ENCODE data around the gene ALDH16A1.

Gene ALDH16A1

GRCh38 chr19:49506575-49507105 lies 53.6 kb downstream of the ALDH16A1 start:
- no peak overlapping the region for H3K4me3 ChIP-seq (ENCODE audit: low read depth, low read length)
- no peak for DNase-seq (ENCODE audit: low read depth)
- TF ChIP-seq CTCF (IDR thresholded peaks at IDR 0.05; ENCODE audit: low read depth, low read length, missing control alignments), result peak; percentile 87

- DNase-seq (ENCODE audit: low read depth), result no peak
- no peak overlapping the region for H3K4me3 ChIP-seq (ENCODE audit: low read depth, low read length)
- no peak for TF ChIP-seq CTCF (IDR thresholded peaks at IDR 0.05; ENCODE audit: low read depth, low read length, missing control alignments)
Measured at GRCh38 chr19:49507803-49508494, 54.9 kb downstream of the ALDH16A1 start.

GRCh38 chr19:49512970-49513745 lies 60.1 kb downstream of the ALDH16A1 start:
- TF ChIP-seq CTCF (IDR thresholded peaks at IDR 0.05; ENCODE audit: low read depth, low read length, missing control alignments), result no peak
- no peak for DNase-seq (ENCODE audit: low read depth)
- H3K4me3 ChIP-seq (ENCODE audit: low read depth, low read length), result peak overlapping the region; percentile 25; the same call in 1 of the 2 replicates

- no peak overlapping the region for H3K4me3 ChIP-seq (ENCODE audit: low read depth, low read length)
- no peak for DNase-seq (ENCODE audit: low read depth)
- TF ChIP-seq CTCF (IDR thresholded peaks at IDR 0.05; ENCODE audit: low read depth, low read length, missing control alignments), result no peak
Measured at GRCh38 chr19:49513746-49514118, 60.7 kb downstream of the ALDH16A1 start.

- DNase-seq (ENCODE audit: low read depth), result no peak
- no peak overlapping the region for H3K4me3 ChIP-seq (ENCODE audit: low read depth, low read length)
- TF ChIP-seq CTCF (IDR thresholded peaks at IDR 0.05; ENCODE audit: low read depth, low read length, missing control alignments), result no peak
Measured at GRCh38 chr19:49514151-49514550, 61.1 kb downstream of the ALDH16A1 start.

GRCh38 chr19:49515767-49516166 lies 62.7 kb downstream of the ALDH16A1 start:
- no peak for DNase-seq (ENCODE audit: low read depth)
- H3K4me3 ChIP-seq (ENCODE audit: low read depth, low read length), result no peak overlapping the region
- no peak for TF ChIP-seq CTCF (IDR thresholded peaks at IDR 0.05; ENCODE audit: low read depth, low read length, missing control alignments)
